Measurements from ENCODE around the gene ASB1.

- no peak for TF ChIP-seq POLR2A (IDR thresholded peaks at IDR 0.05; ENCODE audit: low read depth, low read length)
- no peak for TF ChIP-seq POLR2AphosphoS5 (IDR thresholded peaks at IDR 0.05; ENCODE audit: low read depth, low read length)
- no peak for TF ChIP-seq TAF1 (IDR thresholded peaks at IDR 0.05; ENCODE audit: borderline replicate concordance, low read depth, low read length)
These were observed 4.4 kb upstream of the ASB1 start for GRCh38 chr2:238422285-238422684.

All from GM12892 (cell line).